Measurements from ENCODE around the gene ERC1.
"Not testable (repeated sequence)": the region's sequence is repeated elsewhere in the genome, so short reads cannot be mapped to it uniquely, and the experiment has no call there.

ERC1 gene

DNA sequence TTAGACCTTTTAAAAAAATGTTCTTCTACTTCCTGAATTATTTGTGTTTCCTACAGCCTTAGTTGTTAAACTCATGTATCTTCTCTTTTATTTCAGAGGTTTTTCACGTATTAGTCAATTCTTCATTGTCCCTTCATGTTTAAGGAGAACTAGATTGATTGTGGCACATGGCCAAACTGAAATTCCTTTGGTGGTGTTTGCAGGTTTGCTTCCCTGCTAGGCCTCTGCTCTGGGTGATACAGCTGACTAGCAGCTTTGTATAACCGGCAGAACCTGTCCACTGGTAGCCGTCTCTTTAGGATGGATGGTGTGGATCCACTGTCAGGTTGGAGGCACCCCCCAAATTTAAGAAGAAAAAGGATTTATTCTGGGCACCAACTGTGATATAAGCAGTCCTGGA lies 341.3 kb downstream of the ERC1 start:
- DNase-seq: no peak

DNA sequence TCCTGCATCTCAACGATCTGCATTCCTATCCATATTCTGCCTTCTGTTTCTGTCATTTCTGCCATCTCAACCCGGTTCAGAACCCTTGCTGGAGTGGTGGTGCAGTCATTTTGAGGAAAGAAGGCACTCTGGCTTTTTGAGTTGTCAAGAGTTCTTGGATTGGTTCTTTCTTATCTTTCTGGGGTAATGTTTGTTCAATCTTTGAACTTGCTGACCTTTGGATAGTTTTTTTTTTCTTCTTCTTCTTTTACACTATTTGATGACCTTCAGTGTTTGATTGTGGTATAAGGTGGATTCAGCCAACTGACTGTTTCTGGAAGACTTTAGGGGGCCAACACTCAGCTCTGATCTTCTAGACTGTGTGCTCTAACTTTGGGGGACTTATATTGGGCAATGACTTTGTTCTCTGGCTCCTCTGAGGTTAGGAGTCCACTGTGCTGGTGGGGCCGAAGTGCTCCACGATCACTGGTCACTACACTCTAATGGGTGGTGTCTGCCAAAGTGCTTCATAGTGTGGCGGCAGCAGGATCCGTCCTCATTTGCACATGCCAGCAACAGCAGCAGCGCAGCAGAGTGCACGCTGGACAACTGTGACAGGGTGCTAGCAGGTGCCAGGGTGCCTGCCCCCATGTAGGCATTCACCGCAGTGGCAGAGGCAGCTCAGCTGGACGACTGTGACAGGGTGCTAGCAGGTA lies 347.6 kb downstream of the ERC1 start:
- no peak for DNase-seq

DNA sequence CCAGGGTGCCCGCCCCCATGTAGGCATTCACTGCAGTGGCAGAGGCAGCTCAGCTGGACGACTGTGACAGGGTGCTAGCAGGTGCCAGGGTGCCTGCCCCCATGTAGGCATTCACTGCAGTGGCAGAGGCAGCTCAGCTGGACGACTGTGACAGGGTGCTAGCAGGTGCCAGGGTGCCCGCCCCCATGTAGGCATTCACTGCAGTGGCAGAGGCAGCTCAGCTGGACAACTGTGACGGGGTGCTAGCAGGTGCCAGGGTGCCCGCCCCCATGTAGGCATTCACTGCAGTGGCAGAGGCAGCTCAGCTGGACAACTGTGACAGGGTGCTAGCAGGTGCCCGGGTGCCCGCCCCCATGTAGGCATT lies 348.1 kb downstream of the ERC1 start:
- not testable (repeated sequence) for DNase-seq

DNA sequence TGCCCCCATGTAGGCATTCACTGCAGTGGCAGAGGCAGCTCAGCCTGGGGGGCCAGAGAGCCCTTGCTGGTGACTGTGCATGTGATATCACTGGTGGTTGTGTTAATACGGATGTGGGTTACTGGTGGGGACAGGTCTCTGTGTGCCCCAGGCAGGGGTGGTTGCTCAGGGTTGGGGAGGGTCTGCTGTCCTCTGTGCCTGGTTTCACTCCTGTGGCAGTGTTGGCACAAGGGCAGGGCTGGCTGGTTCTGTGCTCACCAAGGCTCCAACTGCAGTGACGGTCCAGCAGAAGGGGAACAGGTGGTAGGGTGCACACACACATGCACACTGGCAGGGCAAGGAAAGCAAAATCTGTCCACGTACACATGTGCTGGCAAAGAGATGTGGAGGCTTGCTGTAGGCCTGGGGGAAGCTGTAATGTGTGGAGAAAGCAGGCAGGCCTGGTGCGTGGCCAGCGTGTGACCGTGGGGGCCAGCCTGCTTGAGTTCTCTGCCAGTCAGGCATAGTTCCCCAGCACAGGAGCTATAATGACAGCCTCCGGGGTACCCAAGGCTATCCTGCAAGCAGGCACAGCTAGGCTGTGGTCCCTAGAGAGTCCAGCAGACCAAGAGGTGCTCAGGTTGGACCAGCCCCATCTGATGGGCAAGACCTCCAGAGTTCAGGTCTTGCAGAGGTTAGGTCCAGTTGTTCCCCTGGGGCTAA lies 348.7 kb downstream of the ERC1 start:
- DNase-seq: no peak

GRCh38 chr12:1341270-1341669 lies 350.2 kb downstream of the ERC1 start:
- not testable (repeated sequence) for DNase-seq

DNA sequence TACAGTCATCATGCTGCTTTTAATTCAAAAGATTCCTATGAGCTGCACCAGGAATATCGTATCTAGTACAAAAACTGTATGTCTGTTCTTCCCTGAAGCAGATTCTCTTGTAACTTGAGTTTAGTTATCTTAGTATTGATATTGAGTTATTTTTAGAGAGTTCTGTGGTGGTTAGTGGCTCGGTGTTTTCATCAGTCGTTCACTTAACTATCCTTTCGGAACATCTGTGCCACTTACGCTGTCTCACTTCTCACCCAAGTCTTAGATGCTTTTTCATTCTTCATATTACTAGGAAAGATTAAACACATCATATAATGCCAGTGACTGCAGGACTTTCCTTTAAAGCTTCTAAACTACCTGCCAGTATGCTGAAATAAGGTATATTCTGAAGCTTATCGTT lies 352.4 kb downstream of the ERC1 start:
- no peak for DNase-seq

DNA sequence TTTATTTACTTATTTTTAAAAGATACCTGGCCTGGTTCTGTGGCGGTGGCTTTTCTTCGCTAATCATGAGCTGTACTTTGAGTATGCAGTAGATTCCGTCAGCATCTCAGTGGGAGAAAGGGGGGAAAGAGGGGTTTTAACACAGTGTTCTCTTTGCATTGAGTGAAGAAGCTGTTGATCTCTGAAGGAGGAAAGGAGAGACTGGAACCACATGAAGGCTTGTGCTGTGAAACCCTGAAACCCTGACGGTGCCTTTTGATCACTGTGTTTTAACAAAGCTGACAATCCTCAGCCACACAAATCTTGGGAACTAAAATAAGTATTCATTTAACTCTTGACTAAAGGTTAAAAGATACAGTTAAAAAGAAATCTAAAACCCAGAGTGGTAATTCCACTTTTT lies 353.2 kb downstream of the ERC1 start:
- DNase-seq: no peak

- no peak for DNase-seq
These were observed 355.1 kb downstream of the ERC1 start for GRCh38 chr12:1346126-1346525.

DNA sequence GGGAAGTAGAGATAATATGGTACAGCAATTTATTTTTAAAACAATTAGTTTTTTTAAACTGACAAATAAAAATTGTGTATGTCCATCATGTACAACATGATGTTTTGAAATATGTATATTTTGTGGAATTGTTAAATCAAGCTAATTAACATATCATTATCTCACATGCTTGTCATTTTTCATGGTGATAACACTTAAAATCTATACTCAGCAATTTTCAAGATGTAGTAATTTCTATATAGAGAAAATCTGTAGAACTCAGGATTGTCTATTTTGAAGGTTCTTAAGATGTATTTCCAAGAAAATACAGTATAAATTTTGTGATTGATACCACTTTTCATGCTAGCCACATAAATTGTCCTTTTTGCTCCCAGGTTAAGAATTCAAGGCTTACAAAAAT lies 356.3 kb downstream of the ERC1 start:
- DNase-seq: no peak

- no peak for DNase-seq
These were observed 357.6 kb downstream of the ERC1 start for GRCh38 chr12:1348606-1349005.

DNA sequence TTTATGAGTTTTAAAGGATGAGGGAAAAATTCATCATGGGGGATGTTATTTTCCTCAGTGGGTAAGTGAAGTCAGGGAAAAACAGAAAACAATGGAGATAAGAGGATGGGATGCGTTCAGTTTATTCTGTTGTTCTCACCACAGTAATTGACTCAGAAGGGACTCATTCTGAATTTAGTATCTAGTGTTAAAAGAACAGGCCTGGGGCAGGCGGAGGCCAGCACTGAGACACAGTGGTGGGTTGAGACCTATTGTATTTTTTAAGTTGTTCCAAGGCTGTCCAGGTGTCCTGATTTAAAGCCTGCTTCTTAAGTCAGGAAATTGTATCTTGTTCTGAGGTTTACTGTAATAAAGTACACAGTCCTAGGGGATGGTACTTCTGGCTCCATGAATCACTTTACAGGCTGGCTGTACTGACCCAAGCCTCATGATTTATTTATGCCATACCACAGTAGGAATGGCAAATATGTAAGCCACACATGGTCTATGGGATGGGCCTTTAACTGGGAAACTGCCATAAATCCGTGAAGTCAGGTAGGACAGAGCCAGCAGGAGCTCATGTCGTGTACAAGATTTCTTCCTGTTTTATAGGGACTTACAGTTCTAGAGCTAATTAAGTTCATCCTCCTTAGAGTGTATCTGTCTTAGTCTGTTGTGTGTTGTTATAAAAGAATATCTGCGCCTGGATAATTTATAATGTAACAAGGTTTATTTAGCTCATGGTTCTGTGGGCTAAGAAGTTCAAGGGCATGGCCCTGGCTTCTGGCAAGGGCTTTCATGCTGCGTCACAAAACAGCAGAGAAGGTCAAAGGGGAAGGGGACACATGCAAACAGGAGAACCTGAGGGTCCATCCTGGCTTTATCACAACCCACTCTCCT lies 359.3 kb downstream of the ERC1 start:
- DNase-seq: no peak

GRCh38 chr12:1350934-1351240 lies 359.9 kb downstream of the ERC1 start:
- DNase-seq: no peak

DNA sequence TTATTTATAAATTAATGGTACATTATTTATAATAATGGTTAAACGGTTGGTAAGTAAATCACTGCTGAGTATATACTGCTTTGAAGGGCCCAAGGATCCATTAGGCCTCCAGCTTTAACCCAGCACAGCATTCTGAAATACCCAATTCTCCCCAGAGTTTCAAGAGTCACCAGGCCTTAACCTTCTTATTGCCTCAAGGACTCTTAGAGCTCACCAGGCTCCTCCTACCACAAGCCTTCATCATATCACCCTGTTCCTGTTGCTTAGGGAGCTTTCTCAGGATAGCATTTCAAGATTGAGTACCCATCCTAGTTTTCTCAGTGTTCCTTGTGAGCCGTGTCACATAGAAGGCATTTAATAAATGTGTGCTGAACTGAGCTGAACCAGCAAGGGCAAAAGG lies 360.9 kb downstream of the ERC1 start:
- no peak for DNase-seq

DNA sequence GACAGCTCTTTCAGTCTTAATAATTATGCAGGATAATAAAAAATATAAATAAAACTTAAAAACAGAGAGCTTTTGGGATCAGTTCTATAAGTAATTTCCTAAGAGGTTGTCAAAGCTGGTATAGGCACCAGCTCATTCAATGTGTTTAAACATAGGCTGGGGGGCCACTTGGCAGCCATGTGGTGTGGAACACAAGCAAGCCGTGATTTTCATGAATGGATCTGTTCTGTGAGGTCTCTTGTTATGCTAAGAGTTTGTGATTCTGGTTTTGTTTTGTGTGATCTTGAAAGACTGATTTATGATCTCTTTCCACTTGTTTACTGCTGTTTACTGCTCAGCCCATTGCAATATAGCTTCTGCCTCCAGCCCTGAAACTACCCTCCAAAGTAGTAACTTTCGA lies 362.4 kb downstream of the ERC1 start:
- no peak for DNase-seq

GRCh38 chr12:1355396-1355795 lies 364.4 kb downstream of the ERC1 start:
- no peak for DNase-seq

DNA sequence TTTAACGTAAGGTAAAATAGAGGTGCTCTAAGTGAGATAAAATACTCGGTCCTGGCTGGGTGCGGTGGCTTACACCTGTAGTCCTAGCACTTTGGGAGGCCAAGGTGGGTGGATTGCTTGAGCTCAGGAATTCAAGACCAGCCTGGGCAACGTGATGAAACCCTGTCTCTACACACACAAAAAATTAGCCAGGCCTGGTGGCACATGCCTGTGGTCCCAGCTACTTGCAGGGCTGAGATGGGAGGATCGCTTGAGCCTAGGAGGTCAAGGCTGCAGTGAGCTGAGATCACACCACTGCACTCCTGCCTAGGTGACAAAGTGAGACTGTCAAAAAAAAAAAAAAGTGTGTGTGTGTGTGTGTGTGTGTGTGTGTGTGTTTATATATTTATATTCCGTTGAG lies 364.8 kb downstream of the ERC1 start:
- not testable (repeated sequence) for DNase-seq

DNA sequence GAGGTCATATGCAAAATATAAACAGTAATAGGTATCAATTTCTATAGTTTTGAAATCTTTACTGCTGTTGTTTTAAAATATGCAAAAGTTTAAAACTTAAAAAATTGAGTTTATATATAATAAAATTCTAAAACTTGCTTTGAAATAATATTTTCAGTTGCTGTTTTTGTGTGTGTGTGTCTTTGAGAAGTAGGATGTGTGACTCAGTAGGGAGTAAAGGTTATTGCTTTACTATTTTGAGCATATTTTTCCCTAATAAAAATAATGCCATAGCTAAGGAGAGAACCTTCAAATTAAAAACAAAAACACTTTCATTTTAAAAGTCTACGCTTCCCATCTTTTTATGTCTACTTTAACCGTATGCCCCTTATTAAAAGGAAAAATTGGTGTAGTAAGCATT lies 365.3 kb downstream of the ERC1 start:
- no peak for DNase-seq

GRCh38 chr12:1357171-1357570 lies 366.1 kb downstream of the ERC1 start:
- no peak for DNase-seq

DNA sequence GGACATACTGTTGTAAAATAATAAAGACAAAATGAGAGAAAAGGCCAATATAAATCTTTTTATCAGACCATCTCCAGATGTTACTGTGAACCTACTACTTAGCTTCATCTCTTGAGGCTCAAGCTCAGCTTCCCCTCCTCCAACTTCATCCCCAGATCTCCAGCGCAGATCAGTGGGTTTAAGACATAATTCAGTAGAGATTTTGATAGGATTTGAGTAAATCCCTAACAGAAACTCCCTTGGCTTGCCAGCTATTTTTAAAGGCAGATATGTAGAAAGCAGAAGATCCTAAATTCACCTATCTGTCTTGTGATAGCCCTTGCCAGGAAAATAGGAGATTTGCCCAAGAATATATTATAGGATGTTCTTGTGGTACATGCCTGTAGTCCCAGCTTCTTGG lies 366.7 kb downstream of the ERC1 start:
- no peak for DNase-seq

DNA sequence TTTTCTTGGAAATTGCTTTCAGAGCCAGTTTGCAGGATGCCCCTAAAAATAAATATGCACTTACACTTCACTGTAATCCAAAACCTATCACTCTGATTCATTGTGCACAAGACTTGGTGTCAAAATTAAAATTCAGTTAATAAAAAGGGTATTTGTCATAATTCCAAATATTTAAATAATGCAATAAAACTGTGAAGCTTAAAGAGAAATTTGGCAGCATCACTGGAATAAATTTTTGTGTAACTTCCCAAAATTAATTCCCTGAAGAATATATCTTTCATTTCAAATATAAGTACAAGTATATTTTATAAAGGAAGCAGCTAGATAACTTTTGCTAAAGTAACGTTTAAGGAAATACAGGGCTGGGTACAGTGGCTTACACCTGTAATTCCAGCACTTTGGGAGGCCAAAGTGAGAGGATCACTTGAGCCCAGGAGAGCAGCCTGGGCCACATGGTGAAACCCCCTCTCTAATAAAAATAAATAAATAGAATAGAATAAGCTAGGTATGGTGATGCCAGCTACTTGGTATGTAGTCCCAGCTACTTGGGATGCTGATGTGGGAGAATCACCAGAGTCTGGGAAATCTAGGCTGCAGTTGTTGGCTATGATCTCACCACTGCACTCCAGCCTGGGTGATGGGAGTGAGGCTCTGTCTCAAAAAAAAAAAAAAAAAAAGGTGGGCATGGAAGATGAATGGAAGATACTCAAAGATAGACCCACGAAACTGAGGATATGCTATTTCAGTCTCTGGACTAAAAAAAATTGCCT lies 369.6 kb downstream of the ERC1 start:
- no peak for DNase-seq

DNA sequence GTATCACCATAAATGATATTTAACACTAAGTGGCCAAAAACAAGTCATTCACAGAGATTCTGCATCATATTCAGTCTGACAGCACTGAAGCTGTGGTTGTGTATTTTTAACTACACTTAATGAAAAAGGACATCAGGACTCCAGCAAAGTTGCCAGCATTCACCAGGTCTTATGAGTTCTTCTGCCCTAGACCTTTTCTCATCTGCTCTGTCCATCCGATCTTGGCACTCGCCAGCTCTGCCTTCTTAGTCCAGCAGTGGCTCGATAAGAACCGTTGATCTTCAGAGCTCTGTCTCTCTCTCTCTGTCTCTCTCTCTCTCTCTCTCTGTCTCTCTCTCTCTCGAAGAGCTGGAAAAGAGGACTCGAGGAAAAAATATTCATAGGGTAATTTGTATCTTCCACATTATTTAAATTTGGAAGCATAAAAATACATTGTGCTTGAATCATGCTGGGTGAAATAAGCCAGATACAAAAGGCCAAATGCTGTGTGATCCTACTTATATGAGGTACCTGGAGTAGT lies 371.2 kb downstream of the ERC1 start:
- DNase-seq: no peak

- no peak for DNase-seq
These were observed 374.7 kb downstream of the ERC1 start for GRCh38 chr12:1365703-1366102.
